Activated T-cell treated with anti-CD3 and anti-CD28 coated beads for 4 hours (primary cell): ENCODE results near the gene KCNJ15.
"Not testable (repeated sequence)": the region's sequence is repeated elsewhere in the genome, so short reads cannot be mapped to it uniquely, and the experiment has no call there.

Experiments used
- DNase-seq: peaks from one replicate; pipeline ENCODE4 v3.0.0-alpha.2; 2020

Gene KCNJ15

GRCh38 chr21:38256599-38257302 is at the start of gene KCNJ15:
Gene KCNJ15 (plus strand): TSS chr21:38256991. CDS start chr21:38299262, 42,271 bp downstream.
- DNase-seq = no peak

- DNase-seq = no peak
These were observed 48.7 kb upstream of the KCNJ15 start for GRCh38 chr21:38208118-38208517.

- DNase-seq = no peak
These were observed 45.5 kb upstream of the KCNJ15 start for GRCh38 chr21:38211321-38211720.

- no peak for DNase-seq
These were observed 44.1 kb upstream of the KCNJ15 start for GRCh38 chr21:38212706-38213105.

GRCh38 chr21:38219049-38219628 is 37.7 kb upstream of the KCNJ15 start:
- peak; percentile 59 for DNase-seq

GRCh38 chr21:38220270-38220737 is 36.5 kb upstream of the KCNJ15 start:
- no peak for DNase-seq

GRCh38 chr21:38221594-38221993 is 35.2 kb upstream of the KCNJ15 start:
- DNase-seq = no peak

- no peak for DNase-seq
These were observed 32.8 kb upstream of the KCNJ15 start for GRCh38 chr21:38223893-38224540.

GRCh38 chr21:38227401-38227800 is 29.4 kb upstream of the KCNJ15 start:
- no peak for DNase-seq

GRCh38 chr21:38228115-38228514 is 28.7 kb upstream of the KCNJ15 start:
- no peak for DNase-seq

GRCh38 chr21:38228537-38228936 is 28.3 kb upstream of the KCNJ15 start:
- DNase-seq = no peak

GRCh38 chr21:38229260-38229877 is 27.4 kb upstream of the KCNJ15 start:
- DNase-seq = no peak

GRCh38 chr21:38234395-38235142 is 22.2 kb upstream of the KCNJ15 start:
- DNase-seq = no peak

GRCh38 chr21:38235251-38235650 is 21.5 kb upstream of the KCNJ15 start:
- not testable (repeated sequence) for DNase-seq

- no peak for DNase-seq
These were observed 20.6 kb upstream of the KCNJ15 start for GRCh38 chr21:38236232-38236631.

- DNase-seq = no peak
These were observed 17.1 kb upstream of the KCNJ15 start for GRCh38 chr21:38239672-38240071.

GRCh38 chr21:38240129-38240528 is 16.7 kb upstream of the KCNJ15 start:
- no peak for DNase-seq

GRCh38 chr21:38241029-38241740 is 15.6 kb upstream of the KCNJ15 start:
- DNase-seq = no peak

- no peak for DNase-seq
These were observed 14.7 kb upstream of the KCNJ15 start for GRCh38 chr21:38242061-38242460.

GRCh38 chr21:38243732-38244406 is 12.9 kb upstream of the KCNJ15 start:
- DNase-seq = no peak

- DNase-seq = no peak
These were observed 12.4 kb upstream of the KCNJ15 start for GRCh38 chr21:38244407-38244787.
